GM10248 (cell line): Measurements from ENCODE around the gene AARS1.
"Not testable (repeated sequence)": the region's sequence is repeated elsewhere in the genome, so short reads cannot be mapped to it uniquely, and the experiment has no call there.

Experiments used
- CTCF ChIA-PET: fragments of 300-600 bp; sonication (Branson Sonifier 250); formaldehyde crosslinking; extraction: SDS; loops from one replicate; lab custom pipeline; 2021; ENCODE audit warnings: antibody characterized with exemption; lab: Yijun Ruan, JAX
- POLR2A ChIA-PET: fragments of 350-650 bp; sonication (Branson Sonifier 250); formaldehyde crosslinking; extraction: SDS; loops from one replicate; lab custom pipeline; 2020; ENCODE audit warnings: antibody characterized with exemption; lab: Yijun Ruan, JAX
- DNase-seq: peaks from one replicate; pipeline ENCODE4 v3.0.0; 2012; ENCODE audit errors: extremely low spot score

The AARS1 gene

GRCh38 chr16:70223971-70224513 is 65.3 kb downstream of the AARS1 start:
- POLR2A ChIA-PET, CTCF ChIA-PET, DNase-seq: not testable (repeated sequence)

DNA sequence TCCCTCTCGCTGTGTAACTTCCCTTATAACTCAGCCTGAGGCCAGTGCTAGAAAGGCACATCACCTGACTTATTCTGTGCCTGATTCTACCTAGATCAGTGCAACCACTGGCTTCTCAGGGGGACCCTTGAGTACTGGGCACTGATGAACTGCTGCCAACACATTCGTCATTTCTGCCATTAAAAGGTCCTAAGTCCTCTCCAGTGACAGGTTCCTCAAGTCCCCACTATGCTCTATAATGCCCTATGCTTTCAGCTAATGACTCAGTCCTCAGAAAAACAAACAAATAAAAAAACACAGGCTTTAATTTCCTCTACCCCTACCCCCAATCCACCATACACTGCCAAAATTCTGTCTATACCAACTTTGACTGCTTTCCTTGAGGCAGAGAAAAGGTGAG is 66.1 kb downstream of the AARS1 start:
- DNase-seq, POLR2A ChIA-PET, CTCF ChIA-PET: not testable (repeated sequence)

- POLR2A ChIA-PET, DNase-seq, CTCF ChIA-PET: not testable (repeated sequence)
Measured at GRCh38 chr16:70222574-70222973, 66.7 kb downstream of the AARS1 start.

DNA sequence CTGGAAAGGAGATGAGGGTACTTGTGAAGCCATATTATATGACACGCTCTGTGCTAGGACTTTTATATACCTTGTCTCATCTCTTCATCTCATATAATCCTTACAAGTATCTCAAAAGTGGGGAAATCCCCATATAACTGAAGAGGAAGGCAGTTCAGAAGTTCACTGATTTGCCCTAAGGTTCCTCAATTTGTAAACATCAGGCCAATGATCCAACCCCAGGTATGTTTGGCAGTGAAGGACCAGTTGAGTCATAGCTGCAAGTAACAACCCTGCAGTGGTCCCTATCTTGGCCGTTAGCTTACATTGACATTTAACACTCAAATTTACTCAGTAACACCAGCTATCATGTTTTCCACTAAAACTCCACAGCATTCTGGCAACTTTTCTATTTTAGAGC is 70.7 kb downstream of the AARS1 start:
- POLR2A ChIA-PET, DNase-seq, CTCF ChIA-PET: not testable (repeated sequence)

DNA sequence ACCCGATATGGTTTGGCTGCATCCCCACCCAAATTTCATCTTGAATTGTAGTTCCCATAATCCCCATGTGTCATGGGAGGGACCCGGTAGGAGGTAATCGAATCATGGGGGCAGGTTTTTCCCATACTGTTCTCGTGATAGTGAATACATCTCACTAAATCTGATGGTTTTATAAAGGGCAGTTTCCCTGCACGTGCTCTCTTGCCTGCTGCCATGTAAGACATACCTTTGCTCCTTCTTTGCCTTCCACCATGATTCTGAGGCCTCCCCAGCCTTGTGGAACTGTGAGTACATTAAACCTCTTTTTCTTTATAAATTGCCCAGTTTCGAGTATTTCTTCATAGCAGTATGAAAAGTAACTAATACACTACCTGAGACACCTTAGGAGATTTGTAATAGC is 82.9 kb downstream of the AARS1 start:
- POLR2A ChIA-PET, DNase-seq, CTCF ChIA-PET: not testable (repeated sequence)

GRCh38 chr16:70204668-70205405 is 84.5 kb downstream of the AARS1 start:
- CTCF ChIA-PET, DNase-seq, POLR2A ChIA-PET: not testable (repeated sequence)

DNA sequence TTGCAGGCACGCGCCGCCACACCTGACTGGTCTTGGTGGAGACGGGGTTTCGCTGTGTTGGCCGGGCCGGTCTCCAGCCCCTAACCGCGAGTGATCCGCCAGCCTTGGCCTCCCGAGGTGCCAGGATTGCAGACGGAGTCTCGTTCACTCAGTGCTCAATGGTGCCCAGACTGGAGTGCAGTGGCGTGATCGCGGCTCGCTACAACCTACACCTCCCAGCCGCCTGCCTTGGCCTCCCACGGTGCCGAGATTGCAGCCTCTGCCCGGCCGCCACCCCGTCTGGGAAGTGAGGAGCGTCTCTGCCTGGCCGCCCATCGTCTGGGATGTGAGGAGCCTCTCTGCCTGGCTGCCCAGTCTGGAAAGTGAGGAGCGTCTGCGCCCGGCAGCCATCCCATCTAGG is 85.3 kb downstream of the AARS1 start:
- CTCF ChIA-PET, DNase-seq, POLR2A ChIA-PET: not testable (repeated sequence)

GRCh38 chr16:70203508-70203907 is 85.8 kb downstream of the AARS1 start:
- DNase-seq, CTCF ChIA-PET, POLR2A ChIA-PET: not testable (repeated sequence)
